GM21737 (cell line): ENCODE results near the gene C2orf78.
"Not testable (repeated sequence)": the region's sequence is repeated elsewhere in the genome, so short reads cannot be mapped to it uniquely, and the experiment has no call there.

Experiments used
- ATAC-seq: cut with Tn5 transposase; IDR thresholded peaks from one replicate; pipeline ENCODE4 v1.9.1; 2021; ENCODE audit warnings: mild to moderate bottlenecking, moderate library complexity; ENCODE audit not compliant: unreplicated experiment

C2orf78 gene

GRCh38 chr2:73778867-73779466, 5.0 kb upstream of the C2orf78 start:
- not testable (repeated sequence) for ATAC-seq

- ATAC-seq, result peak; percentile 99
These were observed 4.3 kb upstream of the C2orf78 start, which contains the start of gene DUSP11 for GRCh38 chr2:73779467-73780236. Gene DUSP11 (minus strand): TSS chr2:73780103. CDS start chr2:73779974, 129 bp downstream.

GRCh38 chr2:73780237-73780582, 3.8 kb upstream of the C2orf78 start:
- ATAC-seq, result no peak

- not testable (repeated sequence) for ATAC-seq
These were observed 581 bp upstream of the C2orf78 start for GRCh38 chr2:73783402-73783801.

- no peak for ATAC-seq
These were observed 27.9 kb downstream of the C2orf78 start for GRCh38 chr2:73811878-73812277.

GRCh38 chr2:73812635-73813034, 28.7 kb downstream of the C2orf78 start:
- ATAC-seq, result no peak

GRCh38 chr2:73818296-73818695, 34.3 kb downstream of the C2orf78 start:
- ATAC-seq, result no peak

GRCh38 chr2:73821227-73821626, 37.2 kb downstream of the C2orf78 start:
- peak; percentile 55 for ATAC-seq

GRCh38 chr2:73821669-73822068, 37.7 kb downstream of the C2orf78 start:
- ATAC-seq, result no peak

GRCh38 chr2:73822276-73822675, 38.3 kb downstream of the C2orf78 start:
- no peak for ATAC-seq

GRCh38 chr2:73822991-73823390, 39.0 kb downstream of the C2orf78 start:
- no peak for ATAC-seq

GRCh38 chr2:73823416-73823815, 39.4 kb downstream of the C2orf78 start:
- ATAC-seq, result no peak

GRCh38 chr2:73823916-73824523, 40.0 kb downstream of the C2orf78 start:
- ATAC-seq, result no peak

- ATAC-seq, result no peak
These were observed 41.4 kb downstream of the C2orf78 start for GRCh38 chr2:73825408-73825807.

GRCh38 chr2:73827018-73827417, 43.0 kb downstream of the C2orf78 start:
- ATAC-seq, result no peak

- ATAC-seq, result no peak
These were observed 43.8 kb downstream of the C2orf78 start for GRCh38 chr2:73827660-73828388.

GRCh38 chr2:73828389-73828817, 44.4 kb downstream of the C2orf78 start:
- ATAC-seq, result no peak

GRCh38 chr2:73828818-73829570, 45.0 kb downstream of the C2orf78 start, which contains the start of gene STAMBP:
Gene STAMBP (plus strand): TSS chr2:73828961. CDS start chr2:73830857, 1,896 bp downstream.
- ATAC-seq, result peak; percentile 76

GRCh38 chr2:73830871-73831401, 47.0 kb downstream of the C2orf78 start:
- ATAC-seq, result no peak

- ATAC-seq, result no peak
These were observed 48.9 kb downstream of the C2orf78 start for GRCh38 chr2:73832930-73833329.
